Measurements from ENCODE around the gene MS4A13. TPM values are rescaled to one million over a fixed set of nuclear protein-coding genes. Genes with fewer than 3 reads are reported as not detected.

MS4A13 gene
- total RNA-seq, 6 donors from 2014 or later, result not detected

DNA sequence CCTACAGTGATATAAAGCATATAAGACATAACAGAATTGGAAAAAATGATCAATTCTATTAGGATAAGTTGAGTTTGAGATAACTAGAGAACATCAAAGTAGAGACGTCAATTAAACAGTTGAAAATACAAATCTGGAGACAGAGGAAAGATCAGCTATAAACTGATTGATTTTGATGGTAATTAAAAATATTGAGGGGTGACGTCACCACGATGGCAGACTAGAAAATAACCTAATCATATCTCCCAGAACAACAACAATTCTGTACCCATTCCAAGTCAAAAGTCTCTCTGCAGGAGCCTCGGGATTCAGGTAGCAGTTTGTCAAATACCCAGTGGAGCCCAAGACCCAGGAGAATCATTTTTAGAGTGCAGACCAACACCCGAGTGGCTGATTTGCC, 28.9 kb downstream of the MS4A13 start:
- no peaks in the 10 kb centered on the region for H3K36me3 ChIP-seq
- H3K27ac ChIP-seq, result no peak overlapping the region
- DNase-seq (no peak), ATAC-seq (ENCODE audit: low FRiP score in 2 of 2) (no peak)
- H3K27me3 ChIP-seq, result no peaks in the 10 kb centered on the region
- no peak overlapping the region for H3K4me3 ChIP-seq
- no peak for TF ChIP-seq POLR2AphosphoS5 (IDR thresholded peaks at IDR 0.05)
- no peak for TF ChIP-seq POLR2A (IDR thresholded peaks at IDR 0.05)
- TF ChIP-seq CTCF (IDR thresholded peaks at IDR 0.05), result no peak
- no peak for TF ChIP-seq EP300 (IDR thresholded peaks at IDR 0.05)
- H3K4me1 ChIP-seq, result no peaks in the 10 kb centered on the region
- 83 to 85% methylated on average over 5 of the region's 5 CpGs for WGBS, 2 donors
- no peaks in the 10 kb centered on the region for H3K9me3 ChIP-seq

DNA sequence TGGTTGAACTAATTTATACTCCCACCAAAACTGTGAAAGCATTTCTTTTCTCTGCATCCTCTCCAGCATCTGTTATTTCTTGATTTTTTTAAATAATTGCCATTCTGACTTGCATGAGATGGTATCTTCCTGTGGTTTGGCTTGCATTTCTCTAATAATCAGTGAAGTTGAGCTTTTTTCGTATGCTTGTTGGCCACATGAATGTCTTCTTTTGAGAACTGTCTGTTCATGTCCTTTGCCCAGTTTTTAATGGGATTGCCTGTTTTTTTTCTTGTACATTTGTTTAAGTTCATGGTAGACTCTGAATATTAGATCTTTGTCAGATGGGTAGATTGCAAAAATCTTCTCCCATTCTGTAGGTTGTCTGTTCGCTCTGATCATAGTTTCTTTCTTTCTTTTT, 46.1 kb downstream of the MS4A13 start:
- TF ChIP-seq POLR2AphosphoS5 (IDR thresholded peaks at IDR 0.05) (no peak), CTCF (IDR thresholded peaks at IDR 0.05) (no peak), POLR2A (IDR thresholded peaks at IDR 0.05) (no peak), EP300 (IDR thresholded peaks at IDR 0.05) (no peak)
- 37 to 43% methylated on average over 2 of the region's 2 CpGs for WGBS, 2 donors
- Histone ChIP-seq H3K36me3 (no peaks in the 10 kb centered on the region), H3K4me1 (no peaks in the 10 kb centered on the region), H3K9me3 (peaks cover 0 to 10% (median 6%) of the 10 kb centered on the region in 4 donors), H3K27me3 (no peaks in the 10 kb centered on the region), H3K4me3 (no peak overlapping the region), H3K27ac (no peak overlapping the region)
- ATAC-seq (ENCODE audit: low FRiP score in 2 of 2) (no peak), DNase-seq (no peak)

DNA sequence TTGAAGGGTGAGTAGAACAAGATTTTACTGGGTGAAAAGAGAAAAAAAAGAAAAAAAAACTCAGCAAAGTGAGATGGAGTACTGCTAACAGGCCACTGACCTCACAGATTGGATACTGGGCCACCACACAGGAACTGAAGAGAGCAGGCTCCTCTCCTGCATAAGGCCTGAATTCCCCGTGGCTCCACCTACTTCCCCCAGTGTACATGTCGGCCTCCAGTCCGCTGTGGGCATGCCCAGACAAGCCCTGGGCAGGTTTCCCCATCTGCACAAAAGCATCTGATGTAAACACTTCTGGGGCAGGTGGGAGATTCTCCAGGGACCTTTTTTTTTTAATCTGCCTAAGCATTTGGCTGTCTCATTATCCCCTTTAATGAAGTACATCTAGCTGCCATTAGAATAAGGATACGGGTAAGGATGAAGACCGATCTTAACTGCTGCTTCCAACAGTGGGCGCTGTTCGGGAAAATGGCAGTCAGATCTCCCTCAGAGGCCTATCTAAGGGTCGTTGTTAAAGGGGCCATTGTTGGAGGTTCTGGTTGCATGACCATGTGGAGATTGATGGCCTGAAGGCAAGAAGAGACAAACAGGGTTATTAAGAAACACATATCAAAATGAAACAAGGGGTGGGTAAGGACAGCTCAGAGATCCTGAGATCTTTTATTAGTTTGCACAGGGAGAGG, 48.5 kb downstream of the MS4A13 start:
- H3K9me3 ChIP-seq, result peaks cover 0 to 10% (median 6%) of the 10 kb centered on the region in 4 donors

GRCh38 chr11:60566776-60567175, 51.6 kb downstream of the MS4A13 start:
- WGBS, 2 donors, result 64 to 82% methylated on average over 5 of the region's 5 CpGs
- DNase-seq, result no peak
- ATAC-seq (ENCODE audit: low FRiP score in 2 of 2), result no peak

More for the DNA sequence above, 48.5 kb downstream of the MS4A13 start:
- 64 to 67% methylated on average over 8 of the region's 8 CpGs for WGBS, 2 donors
- H3K4me1 ChIP-seq, result no peaks in the 10 kb centered on the region
- ATAC-seq (ENCODE audit: low FRiP score in 2 of 2) (no peak), DNase-seq (no peak)
- H3K27ac ChIP-seq, result no peak overlapping the region
- TF ChIP-seq POLR2A (IDR thresholded peaks at IDR 0.05), result no peak
- H3K4me3 ChIP-seq, result no peak overlapping the region
- no peaks in the 10 kb centered on the region for H3K27me3 ChIP-seq
- H3K36me3 ChIP-seq, result no peaks in the 10 kb centered on the region

DNA sequence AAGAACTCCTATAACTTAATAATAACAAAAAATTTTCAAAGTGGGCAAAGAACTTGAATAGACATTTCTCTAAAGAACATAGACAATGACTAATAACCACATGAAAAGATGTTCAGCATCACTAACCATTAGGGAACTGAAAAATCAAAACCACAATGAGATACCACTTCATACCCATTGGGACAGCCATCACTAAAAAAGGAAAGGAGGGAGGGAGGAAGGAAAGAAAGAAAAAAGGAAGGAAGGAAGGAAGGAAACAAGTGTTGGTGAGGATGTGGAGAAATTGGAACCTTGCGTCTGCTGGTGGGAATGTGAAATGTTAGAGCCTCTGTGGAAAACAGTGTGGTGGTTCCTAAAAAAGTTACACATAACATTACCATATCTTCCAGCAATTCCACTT, 55.8 kb downstream of the MS4A13 start:
- H3K27ac ChIP-seq, result no peak overlapping the region
- no peak overlapping the region for H3K4me3 ChIP-seq
- no peak for DNase-seq
- WGBS, 2 donors, result 43 to 61% methylated on average over 1 of the region's 1 CpG
- no peaks in the 10 kb centered on the region for H3K4me1 ChIP-seq
- no peaks in the 10 kb centered on the region for H3K27me3 ChIP-seq
- no peak for ATAC-seq (ENCODE audit: low FRiP score in 2 of 2)
- H3K36me3 ChIP-seq, result no peaks in the 10 kb centered on the region
- no peaks in the 10 kb centered on the region for H3K9me3 ChIP-seq
- TF ChIP-seq EP300 (IDR thresholded peaks at IDR 0.05) (no peak), CTCF (IDR thresholded peaks at IDR 0.05) (no peak), POLR2AphosphoS5 (IDR thresholded peaks at IDR 0.05) (no peak), POLR2A (IDR thresholded peaks at IDR 0.05) (no peak)

More at GRCh38 chr11:60566776-60567175, 51.6 kb downstream of the MS4A13 start:
- Histone ChIP-seq H3K4me3 (no peak overlapping the region), H3K9me3 (peaks cover 0 to 5% (median under 1%) of the 10 kb centered on the region in 4 donors), H3K36me3 (no peaks in the 10 kb centered on the region), H3K4me1 (no peaks in the 10 kb centered on the region), H3K27me3 (no peaks in the 10 kb centered on the region), H3K27ac (no peak overlapping the region)
- TF ChIP-seq CTCF (IDR thresholded peaks at IDR 0.05) (no peak), POLR2AphosphoS5 (IDR thresholded peaks at IDR 0.05) (no peak), EP300 (IDR thresholded peaks at IDR 0.05) (no peak), POLR2A (IDR thresholded peaks at IDR 0.05) (no peak)
